DMS153 treated with DMSO at 0.1 percent for 48 hours (cell line): ENCODE measurements around the gene PID1.

Experiments
- DNase-seq: peaks from one replicate; lab custom pipeline; 2025; ENCODE audit not compliant: unreplicated experiment; lab: John Stamatoyannopoulos, UW

Gene PID1

GRCh38 chr2:229033816-229034215, 237.3 kb downstream of the PID1 start:
- DNase-seq = no peak

- DNase-seq = no peak
These were observed 238.4 kb downstream of the PID1 start for GRCh38 chr2:229032608-229033234.

- no peak for DNase-seq
These were observed 243.6 kb downstream of the PID1 start for GRCh38 chr2:229027353-229028105.

- no peak for DNase-seq
These were observed 245.4 kb downstream of the PID1 start for GRCh38 chr2:229025653-229026052.

- DNase-seq = no peak
These were observed 248.4 kb downstream of the PID1 start for GRCh38 chr2:229022652-229023051.

- DNase-seq = no peak
These were observed 249.0 kb downstream of the PID1 start for GRCh38 chr2:229022071-229022470.

- no peak for DNase-seq
These were observed 261.3 kb downstream of the PID1 start for GRCh38 chr2:229009816-229010215.

GRCh38 chr2:229003256-229003655, 267.8 kb downstream of the PID1 start:
- no peak for DNase-seq

- no peak for DNase-seq
These were observed 269.9 kb downstream of the PID1 start for GRCh38 chr2:229001196-229001595.

- DNase-seq = no peak
These were observed 271.8 kb downstream of the PID1 start for GRCh38 chr2:228999326-228999725.

GRCh38 chr2:228988786-228989185, 282.3 kb downstream of the PID1 start:
- DNase-seq = no peak

GRCh38 chr2:228987441-228988155, 283.5 kb downstream of the PID1 start:
- no peak for DNase-seq

- DNase-seq = no peak
These were observed 284.1 kb downstream of the PID1 start for GRCh38 chr2:228986961-228987360.

GRCh38 chr2:228983700-228984099, 287.4 kb downstream of the PID1 start:
- no peak for DNase-seq

GRCh38 chr2:228974169-228974568, 296.9 kb downstream of the PID1 start:
- no peak for DNase-seq
